Pancreas (tissue), 10 donors: ENCODE measurements around the gene DSC3. TPM values are rescaled to one million over a fixed set of nuclear protein-coding genes. Genes with fewer than 3 reads are reported as not detected.

Source experiments
- ATAC-seq, 4 donors: fragments of 200-7000 bp; cut with Tn5 transposase; one replicate each; pipeline versions ENCODE4 v1.8.0 to v1.9.1; 2020; ENCODE audit warnings: mild to moderate bottlenecking in 4 of 4, moderate library complexity in 4 of 4
- DNase-seq, 6 donors: peaks; one replicate each; pipeline ENCODE4 v3.0.0-alpha.2; 2020
- FAIRE-seq: peaks from 2 replicates; lab custom pipeline; 2012; peaks lifted over from hg19 to GRCh38; lab: Jason Lieb, UNC
- H3K27ac ChIP-seq, 4 donors: fragments of 200-600 bp; sonication (generic); 1 replicate in 3 of 4; 2 replicates in 1 of 4; pipeline versions ENCODE4 v1.5.0 to v1.8.0; 2020
- H3K27me3 ChIP-seq, 4 donors: fragments of 200-600 bp; one replicate each; pipeline ENCODE4 v1.8.0; 2021
- H3K36me3 ChIP-seq, 3 donors: fragments of 200-600 bp; sonication (generic) in 1 of 3; one replicate each; pipeline versions ENCODE4 v1.5.0 to v1.8.0; 2020 to 2021
- H3K4me1 ChIP-seq, 3 donors: fragments of 200-600 bp; one replicate each; pipeline ENCODE4 v1.8.0; 2021
- H3K4me3 ChIP-seq, 4 donors: fragments of 200-600 bp; sonication (generic) in 2 of 4; one replicate each; pipeline versions ENCODE4 v1.5.0 to v1.8.0; 2020 to 2021
- H3K9me3 ChIP-seq, 4 donors: fragments of 200-600 bp; one replicate each; pipeline ENCODE4 v1.8.0; 2021
- CTCF ChIP-seq, 4 donors: fragments of 200-600 bp; sonication (generic) in 3 of 4; IDR thresholded peaks; one replicate each; pipeline versions ENCODE4 v1.5.0 to v1.8.0; 2021; ENCODE audit warnings: antibody characterized with exemption in 4 of 4
- WGBS, 2 donors: extraction: QIAGEN DNeasy Blood & Tissue Kit; methylation state at CpG; one replicate each; pipeline ENCODE4 v1.1.7; 2013; 5-methylcytosine and 5-hydroxymethylcytosine counted together
- intact Hi-C, 3 donors: fragments of 100-400 bp; cut with DNase I; formaldehyde crosslinking; loops; one replicate each; pipeline versions ENCODE4 v1.11.1 to v1.14.2; 2022
- polyA plus RNA-seq, 2 donors: library from polyadenylated mRNA; stranded (reverse); fragments of 200-250 nt; gene quantifications; one replicate each; pipeline ENCODE4 v1.2.3, GENCODE V29; 2013
- total RNA-seq, 6 donors: library from RNA; stranded (reverse); fragmentation: NEBNext Ultra II Directional in 4 of 6; extraction: Animal tissue kit (Norgen Biotek cat#: 25700) in 4 of 6; gene quantifications; one replicate each; pipeline versions ENCODE4 v1.2.1 to v1.2.4, GENCODE V29; 2021 to 2023
- donor health status: healthy with polysubstance abuse.
- donor health status: DM: no; HTN: no; CAD: no; lungs with moderate emphysema.
- donor health status: DM: no; HTN: no; CAD: no.
- donor health status: control.
- donor health status: control.
- donor health status: Bipolar disorder and iron deficiency.
- donor health status: DM: yes; HTN: yes; CAD: no.
- donor health status: DM: no; HTN: no; CAD: no.
- donor health status: DM: no; HTN: no; CAD: no.
- donor health status: DM: yes; HTN: yes; CAD: no.

The DSC3 gene
- total and polyA plus RNA-seq, 8 donors: 0.04 to 0.12 (median 0.06) TPM; not detected in 1

- Histone ChIP-seq H3K4me1 (no peaks in the 10 kb centered on the region), H3K27ac (no peak overlapping the region), H3K27me3 (no peaks in the 10 kb centered on the region), H3K4me3 (no peak overlapping the region), H3K9me3 (no peaks in the 10 kb centered on the region), H3K36me3 (peaks cover 0 to 18% (median 0%) of the 10 kb centered on the region in 3 donors)
- intact Hi-C loops: no loop called here
- no peak for FAIRE-seq
- TF ChIP-seq CTCF (IDR thresholded peaks at IDR 0.05): no peak
- no peak for DNase-seq
- ATAC-seq: no peak
- 88 to 89% methylated on average over 1 of the region's 1 CpG for WGBS, 2 donors
Measured at GRCh38 chr18:31064130-31064529, 21.6 kb upstream of the DSC3 start.

DNA sequence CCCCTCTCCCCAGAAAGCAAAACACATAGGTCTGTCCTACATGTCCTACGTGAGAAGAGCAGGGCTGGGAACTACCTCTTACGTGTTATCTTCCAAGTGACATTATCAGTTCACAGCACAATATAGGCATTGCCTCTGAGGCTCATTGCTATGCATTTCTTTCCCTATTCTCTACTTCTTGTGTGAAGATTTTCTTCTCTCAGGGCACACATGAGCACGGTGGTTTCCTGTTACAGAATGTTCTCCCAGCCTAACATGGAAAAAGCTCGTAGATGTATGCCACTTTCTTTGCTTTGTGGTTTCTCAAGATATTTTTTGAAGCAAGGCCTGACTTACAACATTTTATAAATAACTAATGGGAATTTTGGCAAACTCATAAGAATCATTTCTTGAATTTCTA, 19.4 kb upstream of the DSC3 start:
- Histone ChIP-seq H3K4me1 (no peaks in the 10 kb centered on the region), H3K36me3 (no peaks in the 10 kb centered on the region), H3K9me3 (no peaks in the 10 kb centered on the region), H3K4me3 (no peak overlapping the region), H3K27me3 (no peaks in the 10 kb centered on the region), H3K27ac (no peak overlapping the region)
- 36 to 48% methylated on average over 4 of the region's 4 CpGs for WGBS, 2 donors
- ATAC-seq (no peak), FAIRE-seq (no peak), DNase-seq (no peak)
- intact Hi-C loops: no loop called here
- no peak for TF ChIP-seq CTCF (IDR thresholded peaks at IDR 0.05)

DNA sequence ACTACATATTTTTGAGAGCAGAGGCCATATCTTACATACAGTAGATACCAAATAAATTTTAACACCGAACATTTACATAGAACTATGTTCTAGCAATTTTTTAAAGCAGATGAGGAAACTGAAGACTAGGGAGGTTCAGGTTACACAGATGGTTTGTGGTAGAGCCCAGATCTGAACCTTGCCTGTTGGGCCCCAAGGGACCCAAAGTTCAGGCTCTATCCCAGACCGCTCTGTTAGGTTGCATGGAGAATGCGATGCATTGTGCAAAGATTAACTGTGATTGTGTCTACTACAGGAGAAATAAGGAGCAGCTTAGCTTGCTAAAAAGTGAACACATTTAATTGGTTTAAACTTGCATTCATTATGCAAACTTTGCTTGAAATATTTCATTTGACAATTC, 16.4 kb upstream of the DSC3 start:
- 89 to 99% methylated on average over 3 of the region's 3 CpGs for WGBS, 2 donors
- no peak for FAIRE-seq
- no peaks in the 10 kb centered on the region for H3K36me3 ChIP-seq
- no peak overlapping the region for H3K4me3 ChIP-seq
- H3K9me3 ChIP-seq: no peaks in the 10 kb centered on the region
- no peak for DNase-seq
- intact Hi-C loops: no loop called here
- no peaks in the 10 kb centered on the region for H3K4me1 ChIP-seq
- no peaks in the 10 kb centered on the region for H3K27me3 ChIP-seq
- no peak overlapping the region for H3K27ac ChIP-seq
- TF ChIP-seq CTCF (IDR thresholded peaks at IDR 0.05): no peak
- no peak for ATAC-seq

DNA sequence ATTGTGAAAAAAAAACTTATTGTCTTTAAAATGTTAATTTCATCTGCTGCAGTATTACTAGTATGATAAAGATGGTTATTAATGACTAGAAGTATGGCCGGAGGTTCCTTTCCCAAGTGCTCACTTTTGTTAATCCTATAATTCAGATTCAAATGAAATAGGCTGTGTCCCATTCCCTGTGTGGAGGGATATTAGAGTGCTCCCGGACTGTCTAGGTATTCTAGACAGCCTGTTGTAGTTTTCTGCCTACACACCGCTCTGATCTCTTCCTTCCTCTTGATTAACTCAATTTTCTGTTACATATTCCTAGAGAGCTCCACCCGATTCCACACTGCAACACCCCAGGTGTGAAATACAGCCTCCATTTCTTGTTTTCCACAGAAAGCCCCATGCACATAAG, 15.4 kb upstream of the DSC3 start:
- no peak for TF ChIP-seq CTCF (IDR thresholded peaks at IDR 0.05)
- Histone ChIP-seq H3K4me3 (no peak overlapping the region), H3K9me3 (no peaks in the 10 kb centered on the region), H3K4me1 (no peaks in the 10 kb centered on the region), H3K27me3 (no peaks in the 10 kb centered on the region), H3K36me3 (no peaks in the 10 kb centered on the region), H3K27ac (no peak overlapping the region)
- intact Hi-C loops: no loop called here
- 75 to 78% methylated on average over 4 of the region's 4 CpGs for WGBS, 2 donors
- no peak for DNase-seq
- ATAC-seq: no peak
- no peak for FAIRE-seq

DNA sequence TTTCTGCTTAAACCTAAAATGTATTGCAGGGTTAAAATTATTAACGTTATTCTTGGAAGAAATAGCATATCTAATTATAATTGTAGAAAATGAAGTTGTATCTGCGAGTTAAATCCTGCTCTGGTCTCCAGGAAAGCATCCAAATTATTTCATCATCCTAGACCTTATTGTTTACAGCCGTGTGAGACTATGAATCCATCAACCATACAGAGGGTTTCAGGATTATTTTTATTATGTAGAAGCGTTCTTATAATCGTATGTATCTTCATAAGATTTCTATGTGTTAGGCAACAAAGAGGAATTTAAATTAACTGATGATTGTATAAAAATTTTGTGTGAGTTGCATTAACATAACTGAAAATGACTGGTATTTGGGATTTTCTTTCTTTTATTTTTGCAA, 14.5 kb upstream of the DSC3 start:
- no peak overlapping the region for H3K4me3 ChIP-seq
- no peak for FAIRE-seq
- H3K9me3 ChIP-seq: no peaks in the 10 kb centered on the region
- no peak for DNase-seq
- ATAC-seq: no peak
- no peaks in the 10 kb centered on the region for H3K27me3 ChIP-seq
- 43 to 60% methylated on average over 5 of the region's 5 CpGs for WGBS, 2 donors
- no peak for TF ChIP-seq CTCF (IDR thresholded peaks at IDR 0.05)
- no peaks in the 10 kb centered on the region for H3K4me1 ChIP-seq
- intact Hi-C loops: no loop called here
- H3K27ac ChIP-seq: no peak overlapping the region
- no peaks in the 10 kb centered on the region for H3K36me3 ChIP-seq
